H1 (cell line): ENCODE data around the gene FRK. TPM values are rescaled to one million over a fixed set of nuclear protein-coding genes. Genes with fewer than 3 reads are reported as not detected.

Source experiments
- CTCF ChIA-PET: fragments of 300-600 bp; sonication (Branson Sonifier 250); formaldehyde crosslinking; loops from one replicate; lab custom pipeline; 2021; ENCODE audit not compliant: partially characterized antibody; lab: Charles Lee
- POLR2A ChIA-PET: fragments of 300-600 bp; sonication (Branson Sonifier 250); formaldehyde crosslinking; loops from one replicate; lab custom pipeline; 2021; ENCODE audit warnings: inconsistent platforms; ENCODE audit not compliant: partially characterized antibody; lab: Charles Lee
- DNase-seq, 2 experiments: peaks; one replicate each; pipeline versions ENCODE4 v3.0.0 to v3.0.0-alpha.2; 2010 to 2022; ENCODE audit warnings: low spot score in 2 of 2, low read depth in 1 of 2, mixed read lengths in 1 of 2
- FAIRE-seq: peaks from 2 replicates; lab custom pipeline; 2011; peaks lifted over from hg19 to GRCh38; lab: Jason Lieb, UNC
- H2AFZ ChIP-seq: 2 replicates; pipeline ENCODE4 v1.8.1; 2012; ENCODE audit warnings: low read length, inconsistent platforms
- H2AK5ac ChIP-seq: 2 replicates; pipeline ENCODE4 v1.6.1; 2013; ENCODE audit warnings: low read depth, low read length
- H2BK120ac ChIP-seq: replicated peaks from 2 replicates; pipeline ENCODE3; 2013; ENCODE audit warnings: low read depth, low read length, inconsistent platforms
- H2BK12ac ChIP-seq: 2 replicates; pipeline ENCODE4 v1.6.1; 2013; ENCODE audit warnings: low read depth, low read length
- H2BK15ac ChIP-seq: 2 replicates; pipeline ENCODE4 v1.6.1; 2013; ENCODE audit warnings: low read length
- H2BK20ac ChIP-seq: 2 replicates; pipeline ENCODE4 v1.6.1; 2013; ENCODE audit warnings: low read length
- H2BK5ac ChIP-seq: 2 replicates; pipeline ENCODE4 v1.6.1; 2013; ENCODE audit warnings: low read depth, low read length
- H3K14ac ChIP-seq: 2 replicates; pipeline ENCODE4 v1.6.1; 2013; ENCODE audit warnings: inconsistent platforms; ENCODE audit not compliant: insufficient read length
- H3K18ac ChIP-seq: 2 replicates; pipeline ENCODE4 v1.6.1; 2013; ENCODE audit warnings: low read length; ENCODE audit errors: extremely low read depth
- H3K23ac ChIP-seq: 2 replicates; pipeline ENCODE4 v1.6.1; 2013; ENCODE audit warnings: inconsistent platforms; ENCODE audit not compliant: insufficient read length
- H3K23me2 ChIP-seq: 2 replicates; pipeline ENCODE4 v1.6.1; 2013; ENCODE audit warnings: low read depth, low read length
- H3K27ac ChIP-seq: 2 replicates; pipeline ENCODE4 v1.6.1; 2011; ENCODE audit warnings: low read depth, low read length, inconsistent platforms
- H3K27me3 ChIP-seq, 4 experiments: replicated peaks in 1 of 4; 1 replicate in 1 of 4; 2 replicates in 3 of 4; pipeline versions ENCODE4 v1.6.1 to v1.8.1; 2011 to 2013; ENCODE audit warnings: low read length in 3 of 4, mild to moderate bottlenecking in 3 of 4, inconsistent platforms in 2 of 4, mixed read lengths in 2 of 4, moderate library complexity in 1 of 4; ENCODE audit not compliant: control insufficient read depth in 3 of 4, insufficient read depth in 3 of 4; ENCODE audit errors: extremely low read depth in 1 of 4
- H3K36me3 ChIP-seq, 4 experiments: 2 replicates each; pipeline versions ENCODE4 v1.6.1 to v1.8.1; 2011 to 2013; ENCODE audit warnings: mild to moderate bottlenecking in 4 of 4, low read length in 3 of 4, moderate library complexity in 2 of 4, control low read depth in 1 of 4, inconsistent platforms in 1 of 4; ENCODE audit not compliant: insufficient read depth in 4 of 4, control insufficient read depth in 2 of 4
- H3K4ac ChIP-seq: replicated peaks from 2 replicates; pipeline ENCODE3; 2013; ENCODE audit warnings: low read length, low read depth, mixed read lengths, inconsistent platforms; ENCODE audit not compliant: insufficient read length
- H3K4me1 ChIP-seq, 4 experiments: replicated peaks in 1 of 4; 1 replicate in 1 of 4; 2 replicates in 3 of 4; pipeline versions ENCODE4 v1.6.1 to v1.8.1; 2011 to 2013; ENCODE audit warnings: low read length in 3 of 4, inconsistent platforms in 2 of 4, mixed read lengths in 1 of 4; ENCODE audit not compliant: insufficient read depth in 4 of 4, control insufficient read depth in 3 of 4
- H3K4me2 ChIP-seq, 2 experiments: 2 replicates each; pipeline versions ENCODE4 v1.6.1 to v1.8.1; 2011 to 2013; ENCODE audit warnings: low read depth in 2 of 2, low read length in 2 of 2, control low read depth in 1 of 2, inconsistent platforms in 1 of 2, mild to moderate bottlenecking in 1 of 2; ENCODE audit not compliant: insufficient read depth in 1 of 2
- H3K4me3 ChIP-seq, 4 experiments: fragments of 200-600, 300-600 bp in 1 of 4; sonication (generic), shearing (Covaris generic), sonication (Bioruptor Twin) in 1 of 4; 2 replicates each; pipeline versions ENCODE4 v1.5.1 to v1.8.1; 2011 to 2016; ENCODE audit warnings: low read length in 4 of 4, low read depth in 3 of 4, control low read depth in 2 of 4, inconsistent platforms in 2 of 4, mild to moderate bottlenecking in 2 of 4, mixed read lengths in 1 of 4, moderate library complexity in 1 of 4; ENCODE audit not compliant: insufficient read depth in 2 of 4; ENCODE audit errors: extremely low read depth in 1 of 4
- H3K56ac ChIP-seq: replicated peaks from 2 replicates; pipeline ENCODE3; 2013; ENCODE audit warnings: low read depth, mild to moderate bottlenecking, mixed read lengths, low read length, inconsistent platforms; ENCODE audit not compliant: insufficient read length
- H3K79me1 ChIP-seq: 2 replicates; pipeline ENCODE4 v1.6.1; 2013; ENCODE audit warnings: low read depth, low read length, control low read depth
- H3K79me2 ChIP-seq, 2 experiments: 2 replicates each; pipeline versions ENCODE4 v1.6.1 to v1.8.1; 2012 to 2013; ENCODE audit warnings: low read length in 2 of 2, mild to moderate bottlenecking in 2 of 2, inconsistent platforms in 1 of 2; ENCODE audit not compliant: insufficient read depth in 2 of 2, control insufficient read depth in 1 of 2
- H3K9ac ChIP-seq, 4 experiments: replicated peaks in 1 of 4; 1 replicate in 1 of 4; 2 replicates in 3 of 4; pipeline versions ENCODE4 v1.6.1 to v1.8.1; 2011 to 2013; ENCODE audit warnings: low read depth in 3 of 4, low read length in 3 of 4, control low read depth in 2 of 4, mild to moderate bottlenecking in 2 of 4, moderate library complexity in 2 of 4, inconsistent platforms in 1 of 4; ENCODE audit errors: extremely low read depth in 1 of 4
- H3K9me3 ChIP-seq, 2 experiments: 2 replicates each; pipeline versions ENCODE4 v1.6.1 to v1.8.1; 2012 to 2013; ENCODE audit warnings: mild to moderate bottlenecking in 2 of 2, moderate library complexity in 2 of 2, control low read depth in 1 of 2, inconsistent platforms in 1 of 2, low read depth in 1 of 2, low read length in 1 of 2, mixed read lengths in 1 of 2; ENCODE audit not compliant: insufficient read depth in 2 of 2
- H4K20me1 ChIP-seq, 2 experiments: replicated peaks in 1 of 2; 2 replicates each; pipeline versions ENCODE3 to v1.8.1; 2011 to 2013; ENCODE audit warnings: inconsistent platforms in 2 of 2, low read length in 2 of 2, mild to moderate bottlenecking in 1 of 2; ENCODE audit not compliant: insufficient read depth in 2 of 2, control insufficient read depth in 1 of 2
- H4K5ac ChIP-seq: 2 replicates; pipeline ENCODE4 v1.6.1; 2013; ENCODE audit warnings: low read length, low read depth, mixed read lengths, inconsistent platforms; ENCODE audit not compliant: insufficient read length
- H4K8ac ChIP-seq: 2 replicates; pipeline ENCODE4 v1.8.0; 2013; ENCODE audit warnings: mild to moderate bottlenecking, moderate library complexity, low read length, inconsistent platforms; ENCODE audit not compliant: insufficient read depth; ENCODE audit errors: extremely low read depth
- H4K91ac ChIP-seq: replicated peaks from 2 replicates; pipeline ENCODE3; 2013; ENCODE audit warnings: low read length, mixed read lengths, inconsistent platforms; ENCODE audit not compliant: insufficient read length
- EGR1 ChIP-seq: IDR thresholded peaks from 2 replicates; pipeline ENCODE4 v1.6.1; 2011; ENCODE audit warnings: low read depth, low read length, borderline replicate concordance
- HDAC6 ChIP-seq: IDR thresholded peaks from one replicate; pipeline ENCODE4 v1.7.1; 2012; ENCODE audit warnings: low read depth, mild to moderate bottlenecking, inconsistent platforms, low read length, moderate library complexity
- KDM5A ChIP-seq: fragments of 200-600 bp; IDR thresholded peaks from 2 replicates; pipeline ENCODE4 v1.7.1; 2012; ENCODE audit warnings: mild to moderate bottlenecking, low read length, inconsistent platforms, mixed read lengths
- RFX5 ChIP-seq: IDR thresholded peaks from 2 replicates; pipeline ENCODE4 v1.6.1; 2011; ENCODE audit warnings: low read depth, low read length, improper control_type of control experiment, borderline replicate concordance
- TAF7 ChIP-seq: optimal IDR thresholded peaks from 2 replicates; pipeline ENCODE3; 2011; ENCODE audit warnings: low read depth, mild to moderate bottlenecking, inconsistent platforms, low read length, moderate library complexity, borderline replicate concordance
- WGBS, 2 experiments: shearing (Covaris generic) in 1 of 2; methylation state at CpG; one replicate each; pipeline versions ENCODE4 v1.1.6 to v1.1.7; 2013 to 2015; ENCODE audit warnings: low lambda C conversion rate in 2 of 2, mixed read lengths in 2 of 2, inconsistent platforms in 1 of 2, low coverage in 1 of 2, missing lambda C conversion rate in 1 of 2; ENCODE audit not compliant: insufficient replicate concordance in 2 of 2, insufficient coverage in 1 of 2, insufficient read length in 1 of 2; ENCODE audit errors: extremely low coverage in 1 of 2, missing lambda C conversion rate in 1 of 2; 5-methylcytosine and 5-hydroxymethylcytosine counted together
- long read RNA-seq, 2 experiments: library from RNA in 1 of 2; library from capped mRNA in 1 of 2; stranded (forward); transcript quantifications; one replicate each; pipeline ENCODE4 v2.0.0, GENCODE V29; 2021; ENCODE audit warnings: inconsistent platforms in 1 of 2
- polyA minus RNA-seq, 3 experiments: library from RNA; depleted of rRNA, polyadenylated mRNA; stranded (reverse); fragments of >200 nt; gene quantifications; 1 replicate in 2 of 3; 2 replicates in 1 of 3; pipeline ENCODE4 v1.2.3, GENCODE V29; 2011
- polyA plus RNA-seq, 7 experiments: library from polyadenylated mRNA; depleted of rRNA in 3 of 7; stranded (reverse) in 5 of 7; unstranded in 2 of 7; fragments of >200 nt in 5 of 7; fragments of 200-250 nt in 2 of 7; gene quantifications; 1 replicate in 5 of 7; 2 replicates in 1 of 7; 4 replicates in 1 of 7; pipeline versions ENCODE4 v1.2.1 to v1.2.3, GENCODE V29; 2011 to 2013; ENCODE audit warnings: missing spikeins in 2 of 7, mixed read lengths in 2 of 7
- total RNA-seq: library from RNA; stranded (reverse); fragmentation: NEBNext Ultra II Directional; extraction: Animal tissue kit (Norgen Biotek cat#: 25700); gene quantifications from 2 replicates; pipeline ENCODE4 v1.2.1, GENCODE V29; 2021
- TF ChIP-seq, protein P1 (sequence below): IDR thresholded peaks from 2 replicates; pipeline ENCODE4 v1.6.1; 2012; ENCODE audit warnings: inconsistent platforms

Gene FRK, protein sequence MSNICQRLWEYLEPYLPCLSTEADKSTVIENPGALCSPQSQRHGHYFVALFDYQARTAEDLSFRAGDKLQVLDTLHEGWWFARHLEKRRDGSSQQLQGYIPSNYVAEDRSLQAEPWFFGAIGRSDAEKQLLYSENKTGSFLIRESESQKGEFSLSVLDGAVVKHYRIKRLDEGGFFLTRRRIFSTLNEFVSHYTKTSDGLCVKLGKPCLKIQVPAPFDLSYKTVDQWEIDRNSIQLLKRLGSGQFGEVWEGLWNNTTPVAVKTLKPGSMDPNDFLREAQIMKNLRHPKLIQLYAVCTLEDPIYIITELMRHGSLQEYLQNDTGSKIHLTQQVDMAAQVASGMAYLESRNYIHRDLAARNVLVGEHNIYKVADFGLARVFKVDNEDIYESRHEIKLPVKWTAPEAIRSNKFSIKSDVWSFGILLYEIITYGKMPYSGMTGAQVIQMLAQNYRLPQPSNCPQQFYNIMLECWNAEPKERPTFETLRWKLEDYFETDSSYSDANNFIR
- total RNA-seq (0.19 and 0.24 TPM in 2 replicates), polyA plus RNA-seq (2011; rRNA removed) (0.06 and 0.11 TPM in 2 replicates), polyA minus RNA-seq (2011; rRNA and poly(A)+ RNA removed) (0.25 and 0.41 TPM in 2 replicates)
- 0.12 TPM for polyA plus RNA-seq (2011; cell fraction: cytosol; rRNA removed)
- polyA plus RNA-seq (2011; cell fraction: nucleus; rRNA removed): 0.06 TPM
- 0.05 to 0.10 TPM (median 0.06 TPM) in 4 replicates for polyA plus RNA-seq (2012, experiment 1 of 2)
- polyA plus RNA-seq (2012, experiment 2 of 2): not detected
- 0.08 TPM for polyA plus RNA-seq (2013, experiment 1 of 2)
- 0.07 TPM for polyA plus RNA-seq (2013, experiment 2 of 2)
- polyA minus RNA-seq (2011; cell fraction: cytosol; rRNA and poly(A)+ RNA removed): 0.07 TPM
- 0.60 TPM for polyA minus RNA-seq (2011; cell fraction: nucleus; rRNA and poly(A)+ RNA removed)
- long read RNA-seq, experiment 1: 0 reads
- long read RNA-seq, experiment 2: 0 reads

DNA sequence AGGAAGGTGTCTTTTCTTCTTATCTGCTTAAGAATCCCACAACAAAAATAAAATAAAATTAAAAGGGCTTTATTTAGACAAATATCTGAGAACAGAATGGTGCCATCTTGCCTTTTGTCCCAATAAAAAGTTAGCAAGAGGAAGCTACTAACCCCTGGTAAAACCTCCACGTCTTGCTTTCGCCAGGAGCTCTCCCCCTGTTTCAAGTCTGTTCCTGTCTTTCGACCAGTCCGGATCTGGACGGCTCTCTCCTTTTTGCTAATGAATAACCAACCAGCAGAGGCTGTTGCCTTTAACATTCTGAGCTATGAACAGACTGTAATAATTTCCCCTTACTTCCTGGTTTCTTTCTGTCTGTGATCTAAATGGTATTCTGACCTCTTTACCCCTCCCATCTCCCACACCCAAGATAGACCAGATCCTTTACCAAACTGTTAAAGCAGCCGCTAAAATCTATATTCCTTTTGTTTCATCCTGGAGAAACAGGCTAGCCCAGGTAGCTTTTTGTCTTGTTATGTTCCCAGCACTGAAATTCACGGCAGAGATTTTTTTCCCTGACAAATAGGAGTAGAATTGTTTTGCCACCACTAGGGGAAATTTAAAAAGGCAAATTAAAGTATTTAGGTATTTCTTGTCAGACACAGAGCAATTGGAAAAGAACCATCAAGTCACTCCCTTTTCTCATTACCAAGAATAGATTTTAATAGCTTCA lies at the start of gene FRK:
TSS of gene FRK (minus strand) at position 320 of the 712 bp plus-strand sequence. CDS start 580 bp downstream, outside the sequence.
- Histone ChIP-seq H2BK20ac (no peak within 1 kb of the TSS), H3K27ac (no peak within 1 kb of the TSS), H3K14ac (no peak within 1 kb of the TSS), H3K79me1 (no peaks in the 10 kb centered on the region), H3K23ac (no peak within 1 kb of the TSS), H2BK120ac (no peak within 1 kb of the TSS), H3K18ac (no peak within 1 kb of the TSS), H3K56ac (no peak within 1 kb of the TSS), H3K79me2 (no peaks in the 10 kb centered on the region), H3K27me3 (no peaks in the 10 kb centered on the region), H3K4ac (no peak within 1 kb of the TSS), H3K4me2 (no peak within 1 kb of the TSS), H3K23me2 (no peaks in the 10 kb centered on the region; the same call in 1 of the 2 replicates), H4K8ac (peak within 1 kb of the TSS; percentile 58), H2AK5ac (no peak within 1 kb of the TSS), H3K4me3 (no peak within 1 kb of the TSS), H4K20me1 (no peaks in the 10 kb centered on the region), H2BK15ac (no peak within 1 kb of the TSS), H2AFZ (peak within 1 kb of the TSS; percentile 90; the same call in 1 of the 2 replicates), H3K9me3 (no peaks in the 10 kb centered on the region), H3K36me3 (no peaks in the 10 kb centered on the region), H2BK5ac (no peak within 1 kb of the TSS), H4K91ac (no peak within 1 kb of the TSS), H2BK12ac (no peak within 1 kb of the TSS), H4K5ac (no peak within 1 kb of the TSS), H3K4me1 (no peaks in the 10 kb centered on the region), H3K9ac (no peak within 1 kb of the TSS)
- DNase-seq (no peak), FAIRE-seq (no peak)
- 84% methylated on average over 7 of the region's 7 CpGs; no CpG with 5 or more reads in 1 of the 2 experiments for WGBS, 2 experiments
- POLR2A ChIA-PET: interaction anchor here (0.7 to 0.9 kb wide), 2 partner anchors 16 to 40 kb away, joined by 3 read pairs; partner anchors contain the start of gene NT5DC1
- CTCF ChIA-PET: interaction anchor here (0.9 to 3.3 kb wide), 18 partner anchors 9 to 130 kb away, joined by 3 to 11 read pairs (median 4); partner anchors contain the start of gene NT5DC1
- TF ChIP-seq KDM5A: no peak
- TF ChIP-seq RFX5: no peak
- TF ChIP-seq EGR1: no peak
- no peak for TF ChIP-seq HDAC6
- no peak for TF ChIP-seq TAF7
- TF ChIP-seq, protein P1, sequence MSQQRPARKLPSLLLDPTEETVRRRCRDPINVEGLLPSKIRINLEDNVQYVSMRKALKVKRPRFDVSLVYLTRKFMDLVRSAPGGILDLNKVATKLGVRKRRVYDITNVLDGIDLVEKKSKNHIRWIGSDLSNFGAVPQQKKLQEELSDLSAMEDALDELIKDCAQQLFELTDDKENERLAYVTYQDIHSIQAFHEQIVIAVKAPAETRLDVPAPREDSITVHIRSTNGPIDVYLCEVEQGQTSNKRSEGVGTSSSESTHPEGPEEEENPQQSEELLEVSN: no peak
